ENCODE data around the gene FAM114A1. TPM values are rescaled to one million over a fixed set of nuclear protein-coding genes. Genes with fewer than 3 reads are reported as not detected.
"Not testable (repeated sequence)": the region's sequence is repeated elsewhere in the genome, so short reads cannot be mapped to it uniquely, and the experiment has no call there.

The FAM114A1 gene
- polyA plus RNA-seq, 12 donors = 50.5 to 219 (median 59.4) TPM

DNA sequence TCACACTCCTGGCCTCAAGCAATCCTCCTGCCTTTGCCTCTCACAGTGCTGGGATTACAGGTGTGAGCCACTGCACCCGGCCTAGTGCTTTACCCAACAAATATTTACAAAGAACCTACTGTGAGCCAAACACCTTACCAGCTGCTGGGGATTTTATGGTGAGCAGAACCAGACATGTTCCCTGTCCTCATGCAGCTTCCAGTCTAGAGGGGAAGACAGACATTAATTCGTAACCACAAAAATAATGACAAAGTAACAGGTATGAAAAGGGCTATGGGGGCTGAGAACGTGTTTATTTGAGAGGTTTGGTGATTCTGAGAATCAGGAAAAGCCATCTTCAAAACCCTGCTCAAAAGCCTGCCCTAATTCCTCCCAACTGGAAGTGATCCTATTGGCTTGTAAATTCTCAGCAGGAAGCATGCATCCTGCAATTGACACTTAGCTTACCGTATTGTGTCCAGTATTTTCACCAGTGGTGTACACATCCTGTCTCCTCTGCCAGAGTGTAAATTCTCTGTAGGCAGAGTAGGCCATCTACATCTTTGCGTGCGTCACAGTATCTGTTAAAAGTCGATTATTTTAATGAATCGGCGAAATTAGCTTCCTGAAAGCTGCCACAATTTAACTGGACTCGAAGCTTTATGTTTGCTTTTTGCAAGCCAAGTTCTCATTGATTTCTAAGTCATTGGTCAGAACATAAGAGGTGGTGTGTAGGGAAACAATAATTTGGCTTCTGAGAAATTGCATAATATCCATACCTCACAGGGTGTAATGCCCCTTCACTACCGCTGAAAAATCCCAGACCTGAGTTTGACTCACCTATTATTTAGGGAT, 97.6 kb downstream of the FAM114A1 start:
- DNase-seq = no peak

- no peak for DNase-seq
Measured at GRCh38 chr4:38965866-38966265, 98.3 kb downstream of the FAM114A1 start.

DNA sequence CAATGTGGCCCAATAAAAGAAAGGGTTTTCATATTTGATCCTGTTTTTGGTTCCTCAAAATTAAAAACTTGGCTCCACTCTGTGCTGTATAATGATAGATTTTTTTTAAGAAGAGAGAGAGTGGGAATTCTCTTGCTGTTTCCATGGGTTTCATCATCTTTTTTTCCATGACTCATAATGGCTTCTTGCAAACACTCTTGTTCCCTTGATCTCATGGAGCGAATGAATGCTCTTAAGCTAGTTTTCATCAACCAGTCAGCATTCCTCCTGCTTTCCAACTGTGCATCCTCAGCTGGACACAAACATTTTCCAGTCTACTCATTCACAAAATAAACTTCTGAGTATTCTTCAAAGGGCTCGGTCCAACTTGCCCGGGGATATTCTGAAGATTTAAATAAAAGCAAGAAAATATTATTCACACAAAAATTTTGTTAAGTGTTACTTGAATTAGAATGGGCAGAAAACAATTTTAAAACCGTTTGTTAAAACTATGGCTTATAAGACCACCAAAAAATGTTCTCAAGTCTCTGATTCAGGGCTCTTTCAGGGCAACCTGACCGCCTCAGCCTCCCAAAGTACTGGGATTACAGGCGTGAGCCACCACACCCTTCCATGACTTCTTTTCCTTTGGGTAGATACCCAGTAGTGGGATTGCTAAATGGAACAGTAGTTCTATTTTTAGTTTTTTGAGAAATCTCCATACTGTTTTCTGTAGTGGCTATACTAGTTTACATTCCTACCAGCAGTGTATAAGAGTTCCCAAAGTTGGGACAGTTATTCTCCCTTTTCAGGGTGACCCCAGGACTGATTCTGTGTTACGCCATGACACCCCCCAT, 99.9 kb downstream of the FAM114A1 start:
- DNase-seq = no peak

- DNase-seq = no peak
Measured at GRCh38 chr4:38968668-38969067, 101.1 kb downstream of the FAM114A1 start.

- no peak for DNase-seq
Measured at GRCh38 chr4:38976308-38976707, 108.7 kb downstream of the FAM114A1 start.

GRCh38 chr4:38979081-38979480, 111.5 kb downstream of the FAM114A1 start:
- DNase-seq = no peak

- no peak for DNase-seq
Measured at GRCh38 chr4:38979511-38980230, 112.1 kb downstream of the FAM114A1 start.

- DNase-seq = no peak
Measured at GRCh38 chr4:38980903-38981676, 113.5 kb downstream of the FAM114A1 start.

- no peak for DNase-seq
Measured at GRCh38 chr4:38982361-38983095, 114.9 kb downstream of the FAM114A1 start.

- no peak for DNase-seq
Measured at GRCh38 chr4:38983291-38983690, 115.7 kb downstream of the FAM114A1 start.

DNA sequence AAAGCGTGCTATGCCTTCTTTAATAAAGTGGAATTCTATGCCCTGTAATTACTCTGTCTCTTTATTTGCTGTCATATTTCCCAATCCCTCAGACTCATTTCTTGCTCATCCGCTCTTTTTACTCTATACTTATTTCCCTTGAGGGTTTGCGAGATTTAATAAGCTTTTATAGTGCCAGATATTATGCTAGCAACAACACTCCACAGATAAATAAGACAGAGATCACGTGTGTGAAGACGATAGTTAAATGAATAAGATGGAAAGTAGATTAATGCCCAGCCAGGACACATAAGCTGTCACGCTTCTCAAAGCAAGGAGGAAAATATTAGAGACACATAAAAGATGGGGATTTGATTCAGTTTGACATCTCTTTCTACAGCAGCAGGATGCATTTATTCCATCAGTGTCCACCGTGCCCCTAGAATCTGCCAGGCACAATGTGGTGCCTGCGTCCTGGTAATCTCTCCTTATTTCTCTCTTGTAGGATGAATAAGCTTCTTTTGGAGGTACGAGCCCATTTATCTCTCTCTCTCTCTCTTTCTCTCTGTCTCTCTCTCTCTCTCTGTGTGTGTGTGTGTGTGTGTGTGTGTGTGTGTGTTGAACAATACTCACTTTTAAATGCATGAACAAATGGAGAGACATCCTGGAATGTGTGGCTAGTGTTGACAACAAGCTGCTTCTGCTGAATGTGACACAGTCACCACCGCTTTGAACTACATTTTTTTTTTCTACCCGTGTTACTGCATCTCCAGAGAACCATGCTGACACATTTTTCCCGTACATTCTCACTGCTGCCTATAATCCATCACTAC, 116.4 kb downstream of the FAM114A1 start:
- DNase-seq = no peak

- no peak for DNase-seq
Measured at GRCh38 chr4:38985410-38986100, 117.9 kb downstream of the FAM114A1 start.

DNA sequence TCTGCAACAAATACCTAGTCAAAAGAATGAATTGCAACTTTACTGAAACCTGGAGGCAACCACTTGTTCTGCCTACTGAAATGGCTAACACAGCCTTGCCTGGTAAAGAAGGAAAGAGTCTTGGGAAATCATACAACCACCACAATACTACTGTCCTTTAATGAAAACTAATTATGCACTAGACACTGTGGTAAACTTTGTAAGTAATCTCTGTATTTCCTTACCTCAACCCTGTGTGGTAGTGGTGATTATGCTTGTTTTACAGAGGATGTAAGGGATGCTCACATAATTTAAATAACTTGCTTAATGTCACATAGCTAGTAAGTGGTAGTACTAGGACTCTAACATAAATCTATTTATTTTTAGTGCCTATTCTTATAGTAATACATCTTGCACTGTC, 119.9 kb downstream of the FAM114A1 start:
- DNase-seq = no peak

GRCh38 chr4:38988353-38988752, 120.7 kb downstream of the FAM114A1 start:
- DNase-seq = not testable (repeated sequence)

GRCh38 chr4:38989487-38989886, 121.9 kb downstream of the FAM114A1 start:
- no peak for DNase-seq

DNA sequence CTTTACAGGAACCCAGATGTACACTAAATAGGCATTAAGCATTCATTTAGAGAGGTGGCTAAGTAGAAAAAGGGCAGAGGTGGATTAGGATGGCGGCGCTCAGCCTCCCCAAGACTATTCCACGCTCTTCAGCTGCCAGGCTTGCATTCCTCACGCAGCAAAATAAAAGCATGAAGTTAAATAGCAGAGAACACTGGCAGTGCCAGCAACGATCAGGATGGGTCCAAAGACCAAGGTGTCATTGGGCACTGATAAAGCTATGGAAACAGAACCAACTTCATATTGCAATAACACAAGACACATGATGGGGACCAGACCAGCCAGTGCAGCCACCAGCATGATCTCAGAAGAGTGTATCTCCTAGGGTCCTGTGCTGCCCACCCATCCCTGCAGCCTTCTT, 122.6 kb downstream of the FAM114A1 start:
- DNase-seq = no peak

GRCh38 chr4:38993683-38994082, 126.1 kb downstream of the FAM114A1 start:
- DNase-seq = no peak

- DNase-seq = no peak
Measured at GRCh38 chr4:38994135-38994534, 126.5 kb downstream of the FAM114A1 start.
